ENCODE measurements around the gene TBX4. TPM values are rescaled to one million over a fixed set of nuclear protein-coding genes. Genes with fewer than 3 reads are reported as not detected.

Gene TBX4
- total RNA-seq, 1 experiment from 2014 or later: not detected

DNA sequence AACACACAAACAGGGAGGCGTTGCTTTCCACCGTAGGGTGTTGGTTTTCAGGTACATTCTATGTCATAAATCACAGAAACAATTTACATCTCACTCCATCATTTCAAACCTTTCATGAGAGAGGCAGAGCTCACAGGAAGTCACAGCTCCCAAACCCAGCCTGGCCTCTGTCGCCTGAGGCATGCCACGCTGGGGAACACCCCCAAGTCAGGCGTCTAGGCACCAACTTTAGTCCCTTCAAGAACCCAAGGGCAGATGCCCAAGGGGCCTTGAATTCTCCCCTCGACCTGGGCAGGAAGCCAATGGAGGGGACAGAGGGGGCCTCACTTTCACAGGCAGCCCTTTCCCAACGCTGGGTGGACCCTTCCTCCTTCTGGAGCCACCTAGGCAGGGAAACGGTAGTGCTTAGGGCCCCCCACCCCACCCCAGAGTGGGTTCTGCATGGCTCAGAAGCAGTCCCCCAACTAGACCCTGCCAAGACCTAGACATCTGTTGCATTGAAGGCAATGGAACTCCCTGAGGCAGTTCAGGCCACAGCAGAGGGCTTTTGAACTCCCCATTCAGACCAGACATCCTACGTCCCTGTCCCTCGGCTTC is 10.6 kb downstream of the TBX4 start:
- H3K36me3 Mint-ChIP-seq (ENCODE audit: insufficient read depth, unreplicated experiment): no peaks in the 10 kb centered on the region
- CTCF ChIA-PET: no interaction called here
- intact Hi-C loops (cut with micrococcal nuclease; ENCODE audit: unreplicated experiment): no loop called here
- no TSS peak for BruUV-seq (replicated peaks)
- H3K4me3 Mint-ChIP-seq (ENCODE audit: low read depth, unreplicated experiment): peak overlapping the region; percentile 53
- H3K4me1 Mint-ChIP-seq (ENCODE audit: low read depth, unreplicated experiment): no peaks in the 10 kb centered on the region
- TF ChIP-seq, protein P1, sequence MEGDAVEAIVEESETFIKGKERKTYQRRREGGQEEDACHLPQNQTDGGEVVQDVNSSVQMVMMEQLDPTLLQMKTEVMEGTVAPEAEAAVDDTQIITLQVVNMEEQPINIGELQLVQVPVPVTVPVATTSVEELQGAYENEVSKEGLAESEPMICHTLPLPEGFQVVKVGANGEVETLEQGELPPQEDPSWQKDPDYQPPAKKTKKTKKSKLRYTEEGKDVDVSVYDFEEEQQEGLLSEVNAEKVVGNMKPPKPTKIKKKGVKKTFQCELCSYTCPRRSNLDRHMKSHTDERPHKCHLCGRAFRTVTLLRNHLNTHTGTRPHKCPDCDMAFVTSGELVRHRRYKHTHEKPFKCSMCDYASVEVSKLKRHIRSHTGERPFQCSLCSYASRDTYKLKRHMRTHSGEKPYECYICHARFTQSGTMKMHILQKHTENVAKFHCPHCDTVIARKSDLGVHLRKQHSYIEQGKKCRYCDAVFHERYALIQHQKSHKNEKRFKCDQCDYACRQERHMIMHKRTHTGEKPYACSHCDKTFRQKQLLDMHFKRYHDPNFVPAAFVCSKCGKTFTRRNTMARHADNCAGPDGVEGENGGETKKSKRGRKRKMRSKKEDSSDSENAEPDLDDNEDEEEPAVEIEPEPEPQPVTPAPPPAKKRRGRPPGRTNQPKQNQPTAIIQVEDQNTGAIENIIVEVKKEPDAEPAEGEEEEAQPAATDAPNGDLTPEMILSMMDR (IDR thresholded peaks at IDR 0.05; ENCODE audit: unreplicated experiment): no peak
- H3K27ac Mint-ChIP-seq (ENCODE audit: unreplicated experiment): no peak overlapping the region
- peaks cover 76% of the 10 kb centered on the region for H3K27me3 Mint-ChIP-seq (ENCODE audit: unreplicated experiment)
- H3K9me3 Mint-ChIP-seq (ENCODE audit: low read depth, unreplicated experiment): no peaks in the 10 kb centered on the region
- DNase-seq: no peak

DNA sequence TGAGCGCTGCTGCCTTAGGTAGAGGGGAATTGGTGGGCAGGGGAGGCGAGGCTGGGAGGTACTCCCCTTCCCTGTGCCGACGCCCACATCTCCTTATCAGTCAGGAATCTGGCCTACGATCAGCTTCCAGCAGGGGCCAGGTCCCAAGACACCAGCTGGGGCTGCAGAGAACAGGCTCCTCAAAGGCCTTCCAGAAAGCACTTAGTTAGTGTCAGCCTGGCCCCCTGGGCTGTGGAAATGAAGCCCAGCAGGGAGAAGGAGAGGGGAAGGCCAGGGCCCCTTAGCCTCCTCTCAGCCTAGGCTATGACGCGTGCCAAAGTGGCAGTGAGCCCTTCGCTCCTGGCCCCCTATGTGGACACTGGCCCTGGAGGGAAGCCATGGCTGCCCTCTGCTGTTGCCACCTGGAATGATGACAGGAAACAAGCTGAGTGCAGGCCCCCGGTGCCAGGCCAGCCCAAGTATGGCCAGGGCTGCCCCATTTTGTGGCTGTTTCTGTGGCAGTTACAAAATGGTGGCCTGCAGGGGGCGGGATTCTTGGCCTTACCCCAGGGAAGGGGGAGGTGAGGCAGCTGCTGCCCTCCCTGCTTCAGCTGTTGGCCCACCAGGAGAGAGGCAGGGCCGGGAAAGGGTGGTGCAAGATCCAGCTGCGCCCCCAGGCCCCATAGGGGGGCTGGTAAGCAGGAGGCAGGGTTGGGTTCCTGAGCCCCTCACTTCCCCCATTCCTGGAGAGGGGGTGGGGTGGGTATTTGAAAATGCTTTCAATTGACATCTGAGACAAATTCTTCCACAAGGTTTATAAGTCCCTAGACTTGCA is 11.3 kb downstream of the TBX4 start:
- no peak overlapping the region for H3K27ac Mint-ChIP-seq (ENCODE audit: unreplicated experiment)
- CTCF ChIA-PET: no interaction called here
- BruUV-seq (replicated peaks): no TSS peak
- TF ChIP-seq, protein P1 (IDR thresholded peaks at IDR 0.05; ENCODE audit: unreplicated experiment): no peak
- DNase-seq: no peak
- H3K27me3 Mint-ChIP-seq (ENCODE audit: unreplicated experiment): peaks cover 69% of the 10 kb centered on the region
- H3K4me1 Mint-ChIP-seq (ENCODE audit: low read depth, unreplicated experiment): no peaks in the 10 kb centered on the region
- no peaks in the 10 kb centered on the region for H3K9me3 Mint-ChIP-seq (ENCODE audit: low read depth, unreplicated experiment)
- H3K4me3 Mint-ChIP-seq (ENCODE audit: low read depth, unreplicated experiment): no peak overlapping the region
- H3K36me3 Mint-ChIP-seq (ENCODE audit: insufficient read depth, unreplicated experiment): no peaks in the 10 kb centered on the region
- intact Hi-C loops (cut with micrococcal nuclease; ENCODE audit: unreplicated experiment): no loop called here

DNA sequence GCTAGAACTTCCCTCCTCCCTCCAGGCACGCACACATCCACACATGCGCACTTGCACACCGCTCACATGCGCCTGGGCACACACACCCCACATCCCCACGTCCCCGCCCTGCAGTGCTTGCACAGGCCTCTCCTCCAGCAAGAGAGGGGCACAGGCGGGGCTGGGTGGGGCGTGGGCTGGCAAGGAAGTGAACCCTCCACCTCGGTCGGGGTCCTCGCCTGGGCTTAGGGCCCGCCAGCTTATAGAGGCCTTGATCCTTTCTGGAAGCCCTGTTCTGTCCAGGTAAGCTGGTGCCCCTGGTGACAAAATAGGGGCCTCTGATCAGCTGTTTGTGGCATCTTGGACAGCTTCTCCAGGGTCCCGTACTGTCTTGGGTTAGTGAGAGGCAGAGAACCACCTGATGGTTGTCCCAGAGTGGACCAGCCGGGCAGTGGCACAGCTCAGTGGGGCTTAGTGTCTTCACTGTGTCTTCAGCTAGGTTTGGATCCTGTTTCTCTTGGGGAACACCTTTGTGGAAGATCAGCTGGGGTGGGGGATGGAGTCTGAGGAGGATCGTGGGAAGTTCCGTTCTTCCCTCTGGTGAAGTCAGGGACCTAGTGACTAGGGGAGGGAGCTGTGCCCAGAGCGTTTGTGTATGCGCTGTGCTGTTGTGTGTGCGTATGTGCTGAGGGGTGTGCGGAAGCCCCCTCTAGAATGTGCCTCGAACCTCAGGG is 12.1 kb downstream of the TBX4 start:
- BruUV-seq (replicated peaks): no TSS peak
- no peak for DNase-seq
- H3K9me3 Mint-ChIP-seq (ENCODE audit: low read depth, unreplicated experiment): no peaks in the 10 kb centered on the region
- TF ChIP-seq, protein P1 (IDR thresholded peaks at IDR 0.05; ENCODE audit: unreplicated experiment): no peak
- no peaks in the 10 kb centered on the region for H3K4me1 Mint-ChIP-seq (ENCODE audit: low read depth, unreplicated experiment)
- intact Hi-C loops (cut with micrococcal nuclease; ENCODE audit: unreplicated experiment): no loop called here
- H3K4me3 Mint-ChIP-seq (ENCODE audit: low read depth, unreplicated experiment): no peak overlapping the region
- no peaks in the 10 kb centered on the region for H3K36me3 Mint-ChIP-seq (ENCODE audit: insufficient read depth, unreplicated experiment)
- peaks cover 61% of the 10 kb centered on the region for H3K27me3 Mint-ChIP-seq (ENCODE audit: unreplicated experiment)
- no peak overlapping the region for H3K27ac Mint-ChIP-seq (ENCODE audit: unreplicated experiment)
- CTCF ChIA-PET: no interaction called here

DNA sequence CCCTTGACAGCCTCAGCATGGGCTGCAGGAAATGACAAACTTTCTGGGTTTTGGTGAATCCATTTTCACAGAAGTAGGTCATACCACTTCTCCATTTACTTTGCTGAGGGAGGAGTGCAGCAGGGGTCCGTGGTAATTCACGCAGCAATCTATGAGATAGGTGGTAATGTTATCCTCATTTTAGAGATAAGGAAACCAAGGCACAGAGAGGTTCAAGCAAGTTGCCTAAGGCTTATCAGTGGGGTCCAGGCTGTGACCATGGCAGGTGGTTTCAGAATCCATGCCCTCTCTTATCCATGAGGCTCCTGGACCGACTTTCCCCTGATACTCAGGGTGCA is 12.6 kb downstream of the TBX4 start:
- intact Hi-C loops (cut with micrococcal nuclease; ENCODE audit: unreplicated experiment): no loop called here
- Mint-ChIP-seq H3K27ac (ENCODE audit: unreplicated experiment) (no peak overlapping the region), H3K36me3 (ENCODE audit: insufficient read depth, unreplicated experiment) (no peaks in the 10 kb centered on the region), H3K4me1 (ENCODE audit: low read depth, unreplicated experiment) (no peaks in the 10 kb centered on the region), H3K4me3 (ENCODE audit: low read depth, unreplicated experiment) (no peak overlapping the region), H3K9me3 (ENCODE audit: low read depth, unreplicated experiment) (no peaks in the 10 kb centered on the region), H3K27me3 (ENCODE audit: unreplicated experiment) (peaks cover 56% of the 10 kb centered on the region)
- CTCF ChIA-PET: no interaction called here
- DNase-seq: no peak
- TF ChIP-seq, protein P1 (IDR thresholded peaks at IDR 0.05; ENCODE audit: unreplicated experiment): no peak
- BruUV-seq (replicated peaks): no TSS peak
